ENCODE results near the gene RND1. TPM values are rescaled to one million over a fixed set of nuclear protein-coding genes. Genes with fewer than 3 reads are reported as not detected.

RND1 gene
- polyA plus RNA-seq, 1 of the 3 experiments (the other 2 are of a cell fraction): 0.39 TPM

- Histone ChIP-seq H3K4me2 (peak overlapping the region; percentile 90), H3K36me3 (replicated peaks in 1 of 2; ENCODE audit: control insufficient read depth in 1 of 2, insufficient read depth in 2 of 2, low read length in 1 of 2) (no peaks in the 10 kb centered on the region), H3K9me3 (no peaks in the 10 kb centered on the region), H3K9me2 (no peaks in the 10 kb centered on the region), H2AFZ (ENCODE audit: low read depth) (peak overlapping the region; percentile 97), H3K27me3 (ENCODE audit: insufficient read depth) (no peaks in the 10 kb centered on the region), H3K9ac (peak overlapping the region; percentile 59; the same call in 1 of the 2 replicates), H3K79me2 (ENCODE audit: insufficient read depth) (no peaks in the 10 kb centered on the region), H4K20me1 (ENCODE audit: insufficient read depth) (no peaks in the 10 kb centered on the region), H3F3A (replicated peaks; ENCODE audit: insufficient read depth) (peaks cover 4% of the 10 kb centered on the region), H3K27ac (ENCODE audit: low read depth in 2 of 2, low read length in 1 of 2) (no peak overlapping the region), H3K4me1 (ENCODE audit: control insufficient read depth in 1 of 2, insufficient read depth in 2 of 2, low read depth in 1 of 2, low read length in 1 of 2) (peaks cover 0 to 5% of the 10 kb centered on the region in 2 experiments; a peak in 1 of 4 replicates), H3K4me3 (ENCODE audit: low read depth in 2 of 2, low read length in 1 of 2) (peak overlapping the region; percentile 53 to 84)
- DNase-seq: peak; percentile 85
- WGBS (ENCODE audit: low lambda C conversion rate): 2% methylated on average over 18 of the region's 19 CpGs
- POLR2A ChIA-PET: interaction anchor here (0.5 to 0.6 kb wide), 3 partner anchors 10 to 69 kb away, joined by 3 read pairs; no protein-coding TSS in a partner anchor
- TF ChIP-seq GATA2 (CRISPR knock-in tag; IDR thresholded peaks at IDR 0.05) (no peak), FOSL2 (IDR thresholded peaks at IDR 0.05; ENCODE audit: borderline replicate concordance, low read depth) (no peak), TAF1 (IDR thresholded peaks at IDR 0.05; ENCODE audit: borderline replicate concordance, low read depth, low read length) (peak; percentile 15; the same call in 1 of the 2 replicates), YY1 (IDR thresholded peaks at IDR 0.05; ENCODE audit: low read depth) (peak; percentile 47; the same call in 1 of the 2 replicates), RAD21 (IDR thresholded peaks at IDR 0.05; ENCODE audit: low read length) (peak; percentile 23; the same call in 1 of the 2 replicates), SIN3A (IDR thresholded peaks at IDR 0.05; ENCODE audit: borderline replicate concordance, low read depth, low read length) (peak; percentile 97), MXI1 (IDR thresholded peaks at IDR 0.05; ENCODE audit: low read depth, low read length) (peak; percentile 80)
- TF ChIP-seq, protein P1, sequence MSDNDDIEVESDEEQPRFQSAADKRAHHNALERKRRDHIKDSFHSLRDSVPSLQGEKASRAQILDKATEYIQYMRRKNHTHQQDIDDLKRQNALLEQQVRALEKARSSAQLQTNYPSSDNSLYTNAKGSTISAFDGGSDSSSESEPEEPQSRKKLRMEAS (IDR thresholded peaks at IDR 0.05; ENCODE audit: low read depth): no peak
- TF ChIP-seq, protein P2, sequence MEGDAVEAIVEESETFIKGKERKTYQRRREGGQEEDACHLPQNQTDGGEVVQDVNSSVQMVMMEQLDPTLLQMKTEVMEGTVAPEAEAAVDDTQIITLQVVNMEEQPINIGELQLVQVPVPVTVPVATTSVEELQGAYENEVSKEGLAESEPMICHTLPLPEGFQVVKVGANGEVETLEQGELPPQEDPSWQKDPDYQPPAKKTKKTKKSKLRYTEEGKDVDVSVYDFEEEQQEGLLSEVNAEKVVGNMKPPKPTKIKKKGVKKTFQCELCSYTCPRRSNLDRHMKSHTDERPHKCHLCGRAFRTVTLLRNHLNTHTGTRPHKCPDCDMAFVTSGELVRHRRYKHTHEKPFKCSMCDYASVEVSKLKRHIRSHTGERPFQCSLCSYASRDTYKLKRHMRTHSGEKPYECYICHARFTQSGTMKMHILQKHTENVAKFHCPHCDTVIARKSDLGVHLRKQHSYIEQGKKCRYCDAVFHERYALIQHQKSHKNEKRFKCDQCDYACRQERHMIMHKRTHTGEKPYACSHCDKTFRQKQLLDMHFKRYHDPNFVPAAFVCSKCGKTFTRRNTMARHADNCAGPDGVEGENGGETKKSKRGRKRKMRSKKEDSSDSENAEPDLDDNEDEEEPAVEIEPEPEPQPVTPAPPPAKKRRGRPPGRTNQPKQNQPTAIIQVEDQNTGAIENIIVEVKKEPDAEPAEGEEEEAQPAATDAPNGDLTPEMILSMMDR (IDR thresholded peaks at IDR 0.05): peak; percentile 68
- CTCF ChIA-PET: interaction anchor here (0.6 to 9.3 kb wide), 31 partner anchors 10 to 134 kb away, joined by 3 to 99 read pairs (median 4); partner anchors contain the start of genes FKBP11 and RND1
Measured at GRCh38 chr12:48903982-48904411, 38.3 kb upstream of the RND1 start.

GRCh38 chr12:48903363-48903981 lies 37.8 kb upstream of the RND1 start:
- POLR2A ChIA-PET: interaction anchor here (0.5 to 1.3 kb wide), 2 partner anchors 11 to 51 kb away, joined by 3 to 4 read pairs; partner anchors contain the start of gene DDX23
- peak overlapping the region in 1 of 2 experiments; percentile 84; a peak in 1 of 4 replicates for H3K4me3 ChIP-seq (ENCODE audit: low read depth in 2 of 2, low read length in 1 of 2)
- TF ChIP-seq SIN3A (IDR thresholded peaks at IDR 0.05; ENCODE audit: borderline replicate concordance, low read depth, low read length) (no peak), SMC3 (IDR thresholded peaks at IDR 0.05; ENCODE audit: low read depth, low read length) (no peak), GATA2 (CRISPR knock-in tag; IDR thresholded peaks at IDR 0.05) (no peak), JUND (IDR thresholded peaks at IDR 0.05) (no peak), POLR2AphosphoS5 (IDR thresholded peaks at IDR 0.05; ENCODE audit: low read depth, low read length) (no peak), RFX5 (IDR thresholded peaks at IDR 0.05; ENCODE audit: low read length) (no peak), EZH2phosphoT487 (IDR thresholded peaks at IDR 0.05; ENCODE audit: borderline replicate concordance, low read depth) (no peak), EP300 (IDR thresholded peaks at IDR 0.05; ENCODE audit: borderline replicate concordance in 1 of 2, low read depth in 1 of 2, low read length in 1 of 2) (no peak), TCF12 (IDR thresholded peaks at IDR 0.05) (no peak), MEF2A (IDR thresholded peaks at IDR 0.05; ENCODE audit: borderline replicate concordance, low read depth) (no peak), YY1 (IDR thresholded peaks at IDR 0.05; ENCODE audit: low read depth) (no peak), RXRA (IDR thresholded peaks at IDR 0.05; ENCODE audit: borderline replicate concordance, low read depth) (no peak)
- TF ChIP-seq, protein P3, sequence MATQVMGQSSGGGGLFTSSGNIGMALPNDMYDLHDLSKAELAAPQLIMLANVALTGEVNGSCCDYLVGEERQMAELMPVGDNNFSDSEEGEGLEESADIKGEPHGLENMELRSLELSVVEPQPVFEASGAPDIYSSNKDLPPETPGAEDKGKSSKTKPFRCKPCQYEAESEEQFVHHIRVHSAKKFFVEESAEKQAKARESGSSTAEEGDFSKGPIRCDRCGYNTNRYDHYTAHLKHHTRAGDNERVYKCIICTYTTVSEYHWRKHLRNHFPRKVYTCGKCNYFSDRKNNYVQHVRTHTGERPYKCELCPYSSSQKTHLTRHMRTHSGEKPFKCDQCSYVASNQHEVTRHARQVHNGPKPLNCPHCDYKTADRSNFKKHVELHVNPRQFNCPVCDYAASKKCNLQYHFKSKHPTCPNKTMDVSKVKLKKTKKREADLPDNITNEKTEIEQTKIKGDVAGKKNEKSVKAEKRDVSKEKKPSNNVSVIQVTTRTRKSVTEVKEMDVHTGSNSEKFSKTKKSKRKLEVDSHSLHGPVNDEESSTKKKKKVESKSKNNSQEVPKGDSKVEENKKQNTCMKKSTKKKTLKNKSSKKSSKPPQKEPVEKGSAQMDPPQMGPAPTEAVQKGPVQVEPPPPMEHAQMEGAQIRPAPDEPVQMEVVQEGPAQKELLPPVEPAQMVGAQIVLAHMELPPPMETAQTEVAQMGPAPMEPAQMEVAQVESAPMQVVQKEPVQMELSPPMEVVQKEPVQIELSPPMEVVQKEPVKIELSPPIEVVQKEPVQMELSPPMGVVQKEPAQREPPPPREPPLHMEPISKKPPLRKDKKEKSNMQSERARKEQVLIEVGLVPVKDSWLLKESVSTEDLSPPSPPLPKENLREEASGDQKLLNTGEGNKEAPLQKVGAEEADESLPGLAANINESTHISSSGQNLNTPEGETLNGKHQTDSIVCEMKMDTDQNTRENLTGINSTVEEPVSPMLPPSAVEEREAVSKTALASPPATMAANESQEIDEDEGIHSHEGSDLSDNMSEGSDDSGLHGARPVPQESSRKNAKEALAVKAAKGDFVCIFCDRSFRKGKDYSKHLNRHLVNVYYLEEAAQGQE (IDR thresholded peaks at IDR 0.05; ENCODE audit: low read depth, low read length): no peak
- TF ChIP-seq, protein P4, sequence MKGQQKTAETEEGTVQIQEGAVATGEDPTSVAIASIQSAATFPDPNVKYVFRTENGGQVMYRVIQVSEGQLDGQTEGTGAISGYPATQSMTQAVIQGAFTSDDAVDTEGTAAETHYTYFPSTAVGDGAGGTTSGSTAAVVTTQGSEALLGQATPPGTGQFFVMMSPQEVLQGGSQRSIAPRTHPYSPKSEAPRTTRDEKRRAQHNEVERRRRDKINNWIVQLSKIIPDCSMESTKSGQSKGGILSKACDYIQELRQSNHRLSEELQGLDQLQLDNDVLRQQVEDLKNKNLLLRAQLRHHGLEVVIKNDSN (IDR thresholded peaks at IDR 0.05; ENCODE audit: borderline replicate concordance, low read depth): no peak

More at GRCh38 chr12:48903363-48903981, 37.8 kb upstream of the RND1 start:
- CTCF ChIA-PET: interaction anchor here (0.6 to 9.3 kb wide), 26 partner anchors 8 to 161 kb away, joined by 3 to 99 read pairs (median 6); partner anchors contain the start of genes FKBP11, RND1 and WNT1
- H3K9me2 ChIP-seq: no peaks in the 10 kb centered on the region
- no peaks in the 10 kb centered on the region for H3K79me2 ChIP-seq (ENCODE audit: insufficient read depth)
- no peak overlapping the region for H2AFZ ChIP-seq (ENCODE audit: low read depth)
- H3K4me1 ChIP-seq (ENCODE audit: control insufficient read depth in 1 of 2, insufficient read depth in 2 of 2, low read depth in 1 of 2, low read length in 1 of 2): peaks cover 0 to 5% of the 10 kb centered on the region in 2 experiments; a peak in 1 of 4 replicates
- H3K27me3 ChIP-seq (ENCODE audit: insufficient read depth): no peaks in the 10 kb centered on the region
- no peak overlapping the region for H3K4me2 ChIP-seq
- H3F3A ChIP-seq (replicated peaks; ENCODE audit: insufficient read depth): peaks cover 4% of the 10 kb centered on the region
- no peaks in the 10 kb centered on the region for H4K20me1 ChIP-seq (ENCODE audit: insufficient read depth)
- no peak for DNase-seq
- 70% methylated on average over 20 of the region's 20 CpGs for WGBS (ENCODE audit: low lambda C conversion rate)
- H3K9ac ChIP-seq: no peak overlapping the region
- H3K27ac ChIP-seq (ENCODE audit: low read depth in 2 of 2, low read length in 1 of 2): no peak overlapping the region
- no peaks in the 10 kb centered on the region for H3K9me3 ChIP-seq
- no peaks in the 10 kb centered on the region for H3K36me3 ChIP-seq (replicated peaks in 1 of 2; ENCODE audit: control insufficient read depth in 1 of 2, insufficient read depth in 2 of 2, low read length in 1 of 2)

Data from SK-N-SH (cell line).